HG03460 (cell line): ENCODE results near the gene TPCN1.

Experiments used
- ATAC-seq: cut with Tn5 transposase; IDR thresholded peaks from one replicate; pipeline ENCODE4 v1.9.1; 2021; ENCODE audit not compliant: unreplicated experiment

The TPCN1 gene

DNA sequence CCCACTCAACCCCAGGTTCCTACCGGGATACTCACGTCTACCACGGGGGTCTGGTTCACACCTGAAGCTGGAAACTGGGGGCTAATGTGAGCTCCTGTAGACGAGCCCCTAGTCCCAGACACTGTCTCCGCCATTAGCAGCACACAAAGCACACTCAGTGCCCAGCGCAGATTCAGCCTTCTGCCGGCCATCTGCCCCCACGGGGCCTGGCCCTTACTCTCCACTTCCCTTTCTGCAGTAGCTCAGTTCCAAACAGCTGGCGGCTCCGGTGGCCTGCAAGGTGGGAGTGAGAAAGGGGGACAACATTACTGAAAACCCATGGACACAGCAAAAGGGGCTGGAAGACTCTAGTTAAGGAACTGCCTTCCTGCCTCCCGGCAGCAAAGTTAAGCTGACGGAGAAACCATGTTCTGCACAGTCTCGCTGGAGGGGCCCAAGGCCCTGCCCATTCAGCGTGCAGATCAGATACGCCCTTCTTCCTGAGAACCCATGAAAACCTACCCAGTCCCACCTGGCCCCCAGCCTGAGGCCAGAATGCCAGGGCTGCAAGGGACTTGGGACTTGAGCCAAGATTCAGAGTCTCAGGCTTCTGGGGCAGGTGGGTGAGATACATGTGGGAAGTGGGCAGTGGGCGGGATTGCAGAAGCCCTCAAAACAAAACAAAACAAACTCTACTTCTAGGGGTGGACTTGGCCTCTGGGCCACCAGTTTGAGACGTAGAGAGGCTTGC, 111.6 kb downstream of the TPCN1 start:
- no peak for ATAC-seq

DNA sequence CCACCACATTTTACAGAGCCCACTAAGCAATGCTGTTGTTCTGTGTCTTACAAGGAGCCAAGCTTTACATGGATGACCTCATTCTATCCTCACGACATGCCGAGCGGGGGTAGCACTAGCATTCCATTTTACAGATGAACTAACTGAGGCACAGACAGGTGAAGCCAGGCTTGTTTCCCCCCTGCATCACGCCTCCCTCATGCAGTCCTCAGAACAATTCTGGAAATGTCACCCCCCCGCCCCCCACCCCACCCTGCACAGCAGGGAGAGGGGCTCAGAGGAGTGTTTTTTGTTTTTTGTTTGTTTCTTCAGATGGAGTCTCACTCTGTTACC, 112.1 kb downstream of the TPCN1 start:
- no peak for ATAC-seq

DNA sequence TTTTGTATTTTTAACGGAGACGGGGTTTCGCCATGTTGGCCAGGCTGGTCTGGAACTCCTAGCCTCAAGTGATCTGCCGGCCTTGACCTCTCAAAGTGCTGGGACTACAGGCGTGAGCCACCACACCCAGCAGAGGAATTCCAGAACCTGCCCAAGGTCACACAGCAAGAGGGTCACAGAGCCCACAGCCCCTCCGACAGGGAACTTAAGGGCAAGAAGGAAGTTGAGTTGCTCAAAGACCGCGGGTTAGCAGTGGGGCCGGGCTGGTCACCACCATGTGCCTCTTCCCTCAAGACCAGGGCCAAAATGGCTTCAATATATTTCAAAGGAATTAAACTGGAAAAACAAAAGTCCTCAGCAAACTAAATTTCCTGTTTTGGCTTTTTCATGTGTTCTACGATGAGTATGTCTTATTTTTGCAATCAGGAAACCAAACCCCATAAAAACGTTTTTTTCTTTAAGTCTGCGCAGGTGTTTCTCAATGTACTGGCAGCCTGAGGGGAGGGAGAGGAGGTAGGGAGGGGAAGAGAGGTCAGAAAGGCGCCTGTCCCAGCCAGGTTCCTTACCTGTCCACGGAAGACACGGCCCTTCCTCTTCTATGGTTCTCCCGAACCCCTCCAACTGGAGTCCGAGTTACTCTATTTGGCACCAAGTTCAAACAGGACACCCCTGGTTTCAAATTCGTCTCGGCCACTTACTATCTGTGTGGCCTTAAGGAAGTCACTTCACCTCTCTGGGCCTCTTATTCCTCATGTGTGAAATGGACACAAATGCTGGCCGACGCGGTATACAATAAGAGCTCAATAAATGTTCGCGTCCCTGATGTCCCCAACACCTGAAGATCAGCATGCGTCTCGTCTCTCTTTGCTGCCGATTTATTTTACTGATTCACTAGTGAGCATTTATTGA, 112.9 kb downstream of the TPCN1 start:
- peak; percentile 17 for ATAC-seq

DNA sequence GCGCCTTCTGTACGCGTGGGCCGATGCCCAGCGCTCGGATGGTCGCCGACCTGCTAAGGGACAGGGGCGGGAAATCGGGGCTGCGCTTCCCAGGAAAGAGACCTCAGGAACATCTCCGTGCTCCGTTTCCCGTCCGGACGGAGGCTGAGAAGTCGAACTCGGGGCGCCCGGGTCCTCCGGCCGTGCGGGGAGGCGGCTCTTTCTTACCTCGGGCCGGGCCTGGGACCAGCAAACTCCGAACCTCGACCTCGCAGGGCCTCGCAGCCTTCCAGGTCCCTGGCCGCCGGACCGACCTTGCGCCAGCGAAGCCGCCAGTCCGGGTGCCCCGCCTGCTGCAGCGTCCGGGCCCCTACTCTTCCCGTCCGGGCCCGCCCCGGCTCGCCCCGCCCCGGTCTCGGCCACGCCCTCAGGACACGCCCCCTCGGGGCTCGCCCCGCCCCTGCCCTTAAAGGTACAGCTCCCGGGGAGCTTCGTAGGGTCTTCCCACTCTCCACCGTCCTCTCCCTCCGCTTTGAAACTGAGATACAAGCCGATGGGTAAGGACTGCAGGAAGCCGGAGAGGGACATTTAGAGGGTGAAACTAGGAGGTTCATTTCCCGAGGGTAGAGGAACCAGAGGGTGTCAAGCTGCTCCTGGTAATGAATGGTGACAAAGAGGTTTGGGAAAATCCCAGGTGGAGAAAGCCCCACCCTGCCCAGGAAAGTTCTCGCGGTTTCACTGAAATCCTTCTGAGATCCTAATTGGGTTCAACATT, 113.7 kb downstream of the TPCN1 start, which contains the start of gene SLC8B1:
TSS of gene SLC8B1 (minus strand) at position 324 of the 754 bp plus-strand sequence. CDS start 2,231 bp downstream, outside the sequence.
- peak; percentile 92 for ATAC-seq

DNA sequence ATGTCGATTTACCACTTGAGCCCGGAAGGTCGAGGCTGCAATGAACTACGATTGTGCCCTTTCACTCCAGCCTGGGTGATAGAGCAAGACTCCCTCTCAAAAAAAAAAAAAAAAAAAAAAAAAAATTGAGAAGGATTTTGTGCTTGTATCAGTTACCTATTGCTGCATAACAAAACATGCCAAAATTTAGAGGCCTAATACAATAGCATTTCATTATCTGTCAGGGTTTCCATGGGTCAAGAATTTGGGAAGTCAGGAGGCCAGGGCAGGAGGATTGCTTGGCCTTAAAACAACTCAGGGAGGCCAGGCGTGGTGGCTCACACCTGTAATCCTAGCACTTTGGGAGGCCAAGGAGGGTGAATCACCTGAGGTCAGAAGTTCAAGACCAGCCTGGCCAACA, 118.3 kb downstream of the TPCN1 start:
- ATAC-seq, result no peak

DNA sequence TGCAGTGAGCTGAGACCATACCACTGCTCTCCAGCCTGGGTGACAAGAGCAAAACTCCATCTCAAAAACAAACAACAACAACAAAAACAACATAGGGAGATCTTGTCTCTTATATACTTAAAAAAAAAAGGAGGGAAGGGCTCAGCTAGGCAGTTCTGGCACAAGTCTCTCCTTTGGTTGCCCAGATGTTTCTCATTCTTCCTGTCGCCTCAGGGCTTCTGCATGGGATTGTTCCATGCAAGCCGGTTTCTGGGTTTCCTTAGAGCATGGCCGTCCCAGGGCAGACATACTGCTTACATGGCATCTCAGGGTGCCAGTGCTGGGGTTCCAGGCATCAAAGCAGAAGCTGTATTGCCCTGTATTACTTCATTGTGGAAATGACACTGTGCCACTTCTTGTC, 118.8 kb downstream of the TPCN1 start:
- no peak for ATAC-seq

DNA sequence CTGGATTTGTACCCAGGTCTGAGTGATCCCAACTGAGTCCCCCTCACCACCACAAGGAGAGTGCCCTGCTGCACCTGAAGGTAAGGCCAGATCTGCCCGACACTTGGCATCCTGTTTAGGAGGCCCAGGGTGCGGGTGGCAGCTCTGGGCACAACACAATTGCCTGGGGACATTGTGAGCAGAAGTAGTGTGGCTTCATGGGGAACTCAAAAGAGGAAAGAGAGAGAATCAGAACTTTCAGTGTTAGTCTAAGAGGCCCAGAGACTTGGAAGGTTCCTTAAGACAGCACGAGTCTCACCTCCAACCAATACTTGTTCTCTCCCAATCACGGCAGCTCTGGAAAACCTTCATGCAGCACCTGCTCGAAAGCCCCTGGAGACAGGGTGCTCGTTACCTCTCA, 120.3 kb downstream of the TPCN1 start:
- no peak for ATAC-seq

DNA sequence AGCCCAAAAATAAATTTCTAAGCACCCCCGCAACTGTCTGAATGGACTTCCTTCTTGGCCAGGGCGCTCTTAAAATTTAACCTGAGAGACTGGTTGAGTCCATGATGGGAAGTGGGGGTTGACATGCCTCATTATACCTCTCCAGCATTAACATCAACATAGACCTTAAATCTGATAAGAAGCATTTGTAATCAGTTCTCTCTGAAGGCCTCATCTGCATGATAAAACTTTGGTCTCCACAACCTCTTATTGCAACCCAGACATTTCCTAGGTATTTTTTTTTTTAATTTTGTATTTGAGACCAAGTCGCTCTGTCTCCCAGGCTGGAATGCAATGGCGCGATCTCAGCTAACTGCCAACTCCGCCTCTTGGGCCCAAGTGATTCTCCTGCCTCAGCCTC, 124.1 kb downstream of the TPCN1 start:
- no peak for ATAC-seq

DNA sequence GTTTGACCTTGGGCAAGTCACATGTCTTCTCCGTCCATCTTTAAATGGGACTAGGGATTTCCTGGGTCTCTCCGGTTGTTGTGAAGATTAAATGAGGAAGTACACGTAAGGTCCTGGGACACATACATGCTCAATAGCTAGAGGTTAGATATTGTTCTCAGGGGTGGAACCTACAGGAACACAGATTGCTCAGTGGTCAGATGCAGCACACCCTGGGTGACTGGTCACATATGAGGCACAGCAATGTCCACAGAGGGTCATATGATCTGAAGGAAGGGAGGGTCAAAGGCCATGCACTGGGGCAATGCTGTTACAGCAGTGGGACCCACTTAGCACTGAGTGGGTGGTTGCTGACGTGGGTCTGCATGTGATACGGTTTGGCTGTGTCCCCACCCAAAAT, 125.1 kb downstream of the TPCN1 start:
- ATAC-seq, result no peak

DNA sequence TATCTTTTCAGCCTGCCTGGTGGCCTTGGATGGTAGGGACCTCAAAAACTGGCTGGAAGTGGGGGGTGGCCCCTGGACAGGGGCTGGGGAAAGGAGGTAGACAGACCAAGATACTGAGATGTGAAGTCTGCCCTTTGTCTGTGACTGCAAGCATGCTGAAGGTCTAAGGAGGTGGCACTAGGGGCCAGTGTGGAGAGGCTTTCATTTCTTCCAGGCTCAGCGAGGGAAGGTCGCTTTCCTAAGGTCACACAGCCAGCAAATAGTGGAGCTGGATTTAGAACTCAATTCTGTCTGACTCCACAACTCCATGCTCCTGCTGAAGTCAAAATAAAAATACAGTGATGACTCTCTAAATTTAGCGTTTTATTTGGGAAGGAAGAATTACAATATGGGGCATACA, 125.8 kb downstream of the TPCN1 start:
- no peak for ATAC-seq

DNA sequence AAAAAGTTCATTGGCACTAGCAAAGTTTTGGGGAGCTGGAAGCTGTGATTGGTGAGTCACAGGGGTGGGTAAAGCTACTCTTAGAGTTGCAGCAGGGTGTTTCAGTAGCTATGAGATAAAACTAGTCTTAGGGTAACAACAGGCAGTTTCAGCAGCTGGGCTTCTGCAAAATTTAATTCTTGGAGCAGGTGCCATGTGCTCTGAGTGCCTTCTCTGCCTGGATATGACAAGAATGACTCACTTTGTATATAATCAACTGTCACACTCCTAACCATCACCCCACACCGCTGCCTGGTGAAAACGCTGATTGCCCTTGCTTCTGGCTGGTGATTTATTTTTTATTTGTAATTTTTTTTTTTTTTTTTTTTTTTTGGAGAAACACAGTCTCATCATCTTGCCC, 126.6 kb downstream of the TPCN1 start:
- ATAC-seq, result no peak
